Mesodermal cell (in vitro differentiated cells): ENCODE data around the gene IL18R1.

Source experiments
- H3K27ac ChIP-seq: 2 replicates; pipeline ENCODE4 v1.7.0; 2013; ENCODE audit warnings: mild to moderate bottlenecking, low read depth, low read length, moderate library complexity; ENCODE audit not compliant: severe bottlenecking
- H3K36me3 ChIP-seq: 2 replicates; pipeline ENCODE4 v1.7.1; 2013; ENCODE audit warnings: mild to moderate bottlenecking, low read length, moderate library complexity; ENCODE audit not compliant: control insufficient read depth, insufficient read depth
- H3K4me1 ChIP-seq: one replicate; pipeline ENCODE4 v1.7.1; 2013; ENCODE audit warnings: mild to moderate bottlenecking, low read length; ENCODE audit not compliant: insufficient read depth, control insufficient read depth, poor library complexity, severe bottlenecking
- H3K4me3 ChIP-seq: 2 replicates; pipeline ENCODE4 v1.7.0; 2013; ENCODE audit warnings: low read length, control low read depth, mild to moderate bottlenecking; ENCODE audit not compliant: insufficient read depth, poor library complexity, severe bottlenecking; ENCODE audit errors: extremely low read depth
- H3K9me3 ChIP-seq: 2 replicates; pipeline ENCODE4 v1.7.1; 2013; ENCODE audit warnings: mild to moderate bottlenecking, low read length, moderate library complexity; ENCODE audit not compliant: control insufficient read depth
- WGBS, 2 experiments: methylation state at CpG; one replicate each; pipeline ENCODE4 v1.1.5; 2013; ENCODE audit warnings: missing lambda C conversion rate in 2 of 2; ENCODE audit not compliant: insufficient coverage in 2 of 2; 5-methylcytosine and 5-hydroxymethylcytosine counted together

IL18R1 gene

DNA sequence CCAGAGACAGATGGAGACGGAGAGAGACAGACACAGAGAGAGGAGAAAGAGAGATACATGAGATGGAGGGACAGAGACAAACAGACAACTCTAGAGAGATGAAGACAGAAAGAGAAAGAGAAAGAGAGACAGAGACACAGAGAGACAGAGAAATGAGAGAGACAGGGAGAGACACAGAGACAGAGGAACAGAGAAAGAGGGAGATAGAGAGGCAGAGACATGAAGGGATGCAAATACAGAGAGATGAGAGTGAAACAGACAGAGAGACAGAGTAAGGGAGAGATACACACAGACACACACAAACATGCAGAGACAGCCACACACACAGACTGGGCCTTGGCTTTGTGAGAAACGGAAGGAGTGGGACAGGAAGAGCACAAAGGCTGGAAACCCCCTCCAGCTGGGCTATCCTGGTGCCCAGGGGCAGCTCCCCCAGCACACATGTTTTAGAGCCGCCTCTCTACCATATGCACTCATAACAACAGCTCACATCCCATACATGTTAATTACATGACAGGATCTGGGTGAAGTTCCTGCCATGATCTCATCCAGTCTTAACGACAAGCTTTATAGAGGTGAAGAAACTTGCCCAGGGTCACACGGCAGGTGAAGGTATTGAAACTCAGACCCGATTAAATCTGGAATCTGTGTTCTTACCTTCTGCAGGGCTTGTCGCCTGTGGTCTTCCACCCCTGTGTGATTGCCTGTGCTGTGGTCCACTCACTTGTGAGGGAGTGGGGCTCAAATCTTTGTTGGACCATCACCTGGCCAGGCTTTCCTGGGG is 32.4 kb downstream of the IL18R1 start:
- 89 to 93% methylated on average over 6 to 7 of the region's 7 CpGs for WGBS, 2 experiments
- Histone ChIP-seq H3K4me3 (no peak overlapping the region), H3K27ac (no peak overlapping the region), H3K9me3 (peaks cover 12% of the 10 kb centered on the region), H3K36me3 (no peaks in the 10 kb centered on the region), H3K4me1 (no peaks in the 10 kb centered on the region)

DNA sequence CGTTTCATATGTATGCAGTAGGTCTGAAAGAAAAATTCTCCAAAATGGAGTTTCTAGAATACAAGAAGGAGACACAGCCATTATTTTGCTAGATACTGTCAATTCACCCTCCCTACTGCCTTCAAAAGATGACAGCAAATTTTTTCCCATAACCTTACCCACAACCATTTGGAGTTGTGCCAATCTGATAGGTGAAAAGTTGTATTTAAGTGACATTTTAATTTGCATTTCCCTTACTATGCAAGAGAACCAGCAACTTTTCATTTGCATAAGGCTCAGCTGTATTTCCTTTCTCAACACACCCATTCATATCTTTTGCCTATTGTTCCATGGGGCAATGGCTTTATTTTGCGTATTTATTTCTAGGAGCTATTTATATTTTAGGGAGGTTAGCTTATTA is 36.0 kb downstream of the IL18R1 start:
- no peaks in the 10 kb centered on the region for H3K36me3 ChIP-seq
- no peak overlapping the region for H3K27ac ChIP-seq
- no peaks in the 10 kb centered on the region for H3K9me3 ChIP-seq
- H3K4me3 ChIP-seq, result no peak overlapping the region
- WGBS, 2 experiments, result no CpG with 5 or more reads among the region's 2 CpGs
- H3K4me1 ChIP-seq, result no peaks in the 10 kb centered on the region

DNA sequence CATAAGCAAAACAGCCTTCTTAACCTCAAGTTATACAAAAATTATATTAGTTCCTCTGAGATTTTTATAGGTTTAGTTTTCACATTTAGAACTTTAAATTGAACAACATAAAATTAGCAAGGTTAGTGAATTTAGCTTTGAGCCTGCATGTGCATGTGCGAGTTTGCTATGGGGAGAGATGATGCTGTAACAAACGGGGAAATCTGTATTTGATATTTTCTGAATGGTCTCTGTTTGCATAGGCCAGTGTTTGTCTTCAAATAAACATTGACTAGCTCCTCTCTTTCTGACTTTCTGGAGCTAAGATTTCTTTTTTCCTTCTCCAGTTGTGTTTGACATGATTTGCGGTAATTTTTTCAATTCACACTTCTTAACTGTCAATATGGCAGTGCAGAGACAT is 36.5 kb downstream of the IL18R1 start:
- H3K4me3 ChIP-seq, result no peak overlapping the region
- no peaks in the 10 kb centered on the region for H3K9me3 ChIP-seq
- H3K4me1 ChIP-seq, result no peaks in the 10 kb centered on the region
- no peaks in the 10 kb centered on the region for H3K36me3 ChIP-seq
- 90% methylated on average over 2 of the region's 3 CpGs; no CpG with 5 or more reads in 1 of the 2 experiments for WGBS, 2 experiments
- H3K27ac ChIP-seq, result no peak overlapping the region

DNA sequence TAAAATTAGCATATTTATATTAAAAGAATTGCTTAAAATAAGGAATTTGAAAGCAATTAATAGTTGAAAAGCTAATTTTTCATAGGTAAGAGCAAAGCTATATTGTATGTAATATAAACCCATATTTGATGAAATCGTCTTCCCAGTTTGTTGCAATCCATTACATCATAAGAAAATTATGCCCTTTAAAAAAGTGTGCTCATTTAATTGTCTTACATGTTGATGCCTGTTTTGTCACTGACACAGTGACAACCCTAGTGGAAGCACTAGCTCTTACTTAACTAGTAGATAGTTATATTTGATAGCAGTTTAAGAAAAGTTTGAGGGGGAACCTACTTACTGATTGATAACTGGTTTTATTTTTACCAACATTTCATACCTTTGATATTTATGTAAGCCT is 37.3 kb downstream of the IL18R1 start:
- Histone ChIP-seq H3K9me3 (no peaks in the 10 kb centered on the region), H3K4me3 (no peak overlapping the region), H3K36me3 (no peaks in the 10 kb centered on the region), H3K27ac (no peak overlapping the region), H3K4me1 (no peaks in the 10 kb centered on the region)
- WGBS, 2 experiments, result no CpG with 5 or more reads among the region's 1 CpG

DNA sequence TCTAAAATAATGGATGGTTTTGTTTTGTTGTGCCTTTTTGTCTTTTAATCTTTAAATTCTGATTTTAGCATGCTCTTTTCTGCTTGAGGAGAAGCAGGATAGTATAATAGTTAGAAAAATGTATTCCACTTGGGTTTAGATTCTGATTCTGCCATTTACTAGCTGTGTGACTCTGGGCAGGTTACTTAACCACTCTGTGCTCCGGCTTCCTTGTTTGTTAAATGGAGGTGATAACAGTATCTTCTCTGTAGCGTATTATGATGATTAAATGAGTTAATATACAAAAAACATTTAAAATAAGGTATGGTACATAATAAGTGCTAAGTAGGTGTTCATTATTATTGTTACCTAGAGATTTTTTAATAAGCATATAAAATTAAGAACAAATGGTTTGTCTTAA is 40.4 kb downstream of the IL18R1 start:
- Histone ChIP-seq H3K4me1 (no peaks in the 10 kb centered on the region), H3K36me3 (no peaks in the 10 kb centered on the region), H3K27ac (no peak overlapping the region), H3K4me3 (no peak overlapping the region), H3K9me3 (no peaks in the 10 kb centered on the region)
- no CpG with 5 or more reads among the region's 2 CpGs for WGBS, 2 experiments

DNA sequence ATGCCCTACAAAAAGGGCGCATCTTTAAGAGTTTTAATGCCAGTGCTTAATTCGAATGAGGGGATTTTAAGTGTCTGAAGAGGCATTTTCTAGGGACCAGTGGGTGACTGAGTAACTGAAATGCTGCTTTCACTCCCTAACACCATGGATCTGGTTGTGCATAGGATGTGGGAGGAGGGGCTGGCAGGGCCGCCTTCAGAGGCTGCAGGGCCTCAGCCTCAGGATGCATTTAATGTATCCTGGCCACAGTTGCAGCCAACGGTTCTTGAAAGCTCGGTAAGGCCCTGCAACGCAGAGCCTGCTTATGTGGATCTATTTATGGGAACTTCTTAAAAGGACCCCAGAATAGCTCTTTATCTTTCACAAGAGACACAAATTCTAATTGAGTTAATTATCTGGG is 41.6 kb downstream of the IL18R1 start:
- no peak overlapping the region for H3K27ac ChIP-seq
- no peak overlapping the region for H3K4me3 ChIP-seq
- no peaks in the 10 kb centered on the region for H3K36me3 ChIP-seq
- 73 to 83% methylated on average over 1 to 4 of the region's 6 CpGs for WGBS, 2 experiments
- no peaks in the 10 kb centered on the region for H3K9me3 ChIP-seq
- H3K4me1 ChIP-seq, result no peaks in the 10 kb centered on the region

DNA sequence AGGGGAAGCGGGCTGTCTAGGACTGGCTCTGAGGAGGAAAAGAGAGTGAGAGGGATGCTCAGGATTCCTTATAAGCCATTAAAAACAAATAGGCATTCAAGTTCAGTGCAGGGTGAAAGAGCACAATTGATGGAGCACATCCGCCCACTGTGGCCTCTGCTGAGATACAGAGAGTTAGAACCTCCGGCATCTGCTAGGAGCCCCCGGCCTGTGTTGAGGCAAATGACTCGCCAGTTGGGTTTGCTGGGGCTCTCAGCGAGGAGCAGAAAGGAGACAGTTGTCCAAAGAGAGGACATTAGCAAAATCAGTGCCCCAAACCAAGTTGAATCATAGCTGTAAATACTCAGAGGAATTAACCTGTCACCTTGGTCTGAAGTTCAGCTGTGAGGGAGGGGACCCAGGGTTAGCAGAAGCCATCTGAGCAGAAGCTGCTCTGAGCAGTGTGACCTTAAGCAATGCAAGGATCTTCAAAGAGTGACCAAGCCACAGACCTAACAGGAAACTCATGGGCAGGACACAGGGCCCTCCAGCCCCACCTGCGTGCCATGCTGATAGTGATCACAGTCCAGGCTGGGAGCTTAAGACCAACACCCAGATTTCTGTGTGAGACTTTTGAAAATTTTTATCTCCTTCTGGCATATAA is 44.0 kb downstream of the IL18R1 start:
- Histone ChIP-seq H3K4me3 (no peak overlapping the region), H3K27ac (no peak overlapping the region), H3K4me1 (no peaks in the 10 kb centered on the region), H3K36me3 (no peaks in the 10 kb centered on the region), H3K9me3 (no peaks in the 10 kb centered on the region)
- 90 to 93% methylated on average over 5 to 7 of the region's 7 CpGs for WGBS, 2 experiments

DNA sequence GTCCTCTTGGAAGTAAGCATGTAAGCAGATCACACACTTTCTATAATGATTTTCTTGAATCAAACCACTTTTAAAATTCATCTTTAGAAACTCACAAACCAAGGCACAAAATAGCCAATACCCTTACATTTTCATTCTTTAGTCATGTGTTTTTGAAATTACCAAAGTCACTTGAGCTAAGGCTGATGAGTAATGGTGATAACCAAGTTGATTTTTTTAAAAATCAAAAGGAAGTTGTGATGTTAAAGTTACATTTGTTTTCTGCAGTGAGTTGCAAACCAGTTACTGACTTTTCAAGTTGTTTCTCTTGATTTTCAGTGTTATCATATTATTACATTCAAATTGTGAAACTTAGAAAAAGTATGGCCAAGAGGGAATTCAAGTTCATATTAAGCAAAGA is 45.9 kb downstream of the IL18R1 start:
- H3K4me1 ChIP-seq, result no peaks in the 10 kb centered on the region
- H3K4me3 ChIP-seq, result no peak overlapping the region
- H3K9me3 ChIP-seq, result no peaks in the 10 kb centered on the region
- no peaks in the 10 kb centered on the region for H3K36me3 ChIP-seq
- H3K27ac ChIP-seq, result no peak overlapping the region

DNA sequence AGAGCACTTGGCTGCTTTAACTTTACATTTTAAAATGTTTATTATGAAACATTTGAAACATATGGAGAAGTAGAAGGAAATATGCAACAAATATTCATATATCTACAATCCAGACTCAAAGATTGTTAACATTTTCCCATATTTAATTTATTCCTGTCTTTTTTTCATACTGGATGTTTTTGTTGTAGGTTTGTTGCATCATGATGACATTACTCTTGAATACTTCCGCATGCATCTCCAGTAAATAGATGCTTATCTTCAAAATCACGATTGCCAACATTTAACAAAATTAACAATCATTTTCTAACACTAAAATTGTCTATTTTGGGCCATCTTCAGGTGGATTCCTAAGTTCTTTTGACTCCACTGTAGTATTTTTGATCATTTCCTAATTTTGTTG is 46.3 kb downstream of the IL18R1 start:
- no peaks in the 10 kb centered on the region for H3K36me3 ChIP-seq
- 94% methylated on average over 2 of the region's 2 CpGs; no CpG with 5 or more reads in 1 of the 2 experiments for WGBS, 2 experiments
- H3K4me1 ChIP-seq, result no peaks in the 10 kb centered on the region
- no peak overlapping the region for H3K27ac ChIP-seq
- no peak overlapping the region for H3K4me3 ChIP-seq
- H3K9me3 ChIP-seq, result no peaks in the 10 kb centered on the region

DNA sequence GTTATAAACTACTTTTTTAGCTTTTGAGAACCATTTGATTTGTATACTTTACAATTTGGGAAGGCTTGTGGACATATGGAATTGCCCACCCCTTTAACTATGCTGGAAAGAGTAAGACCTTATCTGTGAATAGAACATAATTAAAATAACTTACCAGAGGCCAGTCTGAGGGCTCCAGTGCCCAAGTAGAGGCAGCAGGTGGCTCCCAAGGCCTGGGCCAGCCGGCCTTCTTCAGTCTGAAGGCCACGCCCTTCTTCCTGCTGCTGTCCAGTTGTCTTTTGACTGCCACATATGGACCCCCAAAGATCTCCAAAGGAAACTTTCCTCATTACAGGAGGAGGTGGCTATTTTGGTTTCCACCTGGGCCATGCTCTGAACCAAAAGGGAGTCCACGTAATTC is 55.4 kb downstream of the IL18R1 start:
- no peaks in the 10 kb centered on the region for H3K36me3 ChIP-seq
- H3K4me3 ChIP-seq, result no peak overlapping the region
- no peaks in the 10 kb centered on the region for H3K4me1 ChIP-seq
- H3K27ac ChIP-seq, result no peak overlapping the region
- 94 to 97% methylated on average over 3 of the region's 3 CpGs for WGBS, 2 experiments
- H3K9me3 ChIP-seq, result peaks cover 18% of the 10 kb centered on the region

DNA sequence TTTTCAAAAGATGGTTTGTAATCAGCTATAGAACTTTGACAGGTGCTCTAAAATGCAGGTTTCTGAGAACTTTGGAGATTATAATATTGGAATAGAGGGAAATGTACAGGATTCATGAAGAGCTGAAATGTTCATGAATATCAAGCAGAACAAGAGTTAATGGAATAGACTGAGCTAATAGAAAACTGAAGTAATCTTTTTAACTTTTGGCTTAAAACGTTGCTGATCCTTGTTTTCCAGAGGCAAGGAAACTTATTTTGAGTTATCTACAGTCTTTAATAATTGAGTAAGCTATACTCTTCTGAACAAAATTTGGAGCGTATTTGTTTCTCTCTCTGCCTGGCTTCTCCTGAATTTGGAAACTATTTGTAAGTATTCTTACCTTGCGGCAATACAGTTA is 56.6 kb downstream of the IL18R1 start:
- no peak overlapping the region for H3K4me3 ChIP-seq
- 57 to 88% methylated on average over 1 to 2 of the region's 3 CpGs for WGBS, 2 experiments
- no peaks in the 10 kb centered on the region for H3K36me3 ChIP-seq
- no peak overlapping the region for H3K27ac ChIP-seq
- H3K9me3 ChIP-seq, result peaks cover 18% of the 10 kb centered on the region
- H3K4me1 ChIP-seq, result no peaks in the 10 kb centered on the region
